ENCODE measurements around the gene SSC4D.

The SSC4D gene

GRCh38 chr7:76354516-76354915 is 55.0 kb downstream of the SSC4D start:
- DNase-seq (ENCODE audit: low read depth) = no peak

GRCh38 chr7:76353744-76354143 is 55.8 kb downstream of the SSC4D start:
- no peak for DNase-seq (ENCODE audit: low read depth)

- no peak for DNase-seq (ENCODE audit: low read depth)
These were observed 57.3 kb downstream of the SSC4D start for GRCh38 chr7:76352193-76352592.

DNA sequence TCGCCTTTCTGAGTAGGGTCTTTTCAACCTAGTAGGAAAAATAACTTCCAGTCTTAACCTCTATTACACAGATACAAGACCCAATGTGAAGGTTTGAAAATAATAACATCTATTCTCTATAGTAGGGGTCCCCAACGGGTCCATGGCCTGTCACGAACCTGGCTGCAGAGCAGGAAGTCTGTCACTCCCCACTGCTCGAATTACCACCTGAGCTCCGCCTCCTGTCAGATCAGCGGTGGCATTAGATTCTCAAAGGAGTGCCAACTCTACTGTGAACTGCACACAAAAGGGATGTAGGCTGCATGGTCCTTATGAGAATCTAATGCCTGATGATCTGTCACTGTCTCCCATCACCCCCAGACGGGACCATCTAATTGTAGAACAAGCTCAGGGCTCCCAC is 58.1 kb downstream of the SSC4D start:
- DNase-seq (ENCODE audit: low read depth) = no peak

DNA sequence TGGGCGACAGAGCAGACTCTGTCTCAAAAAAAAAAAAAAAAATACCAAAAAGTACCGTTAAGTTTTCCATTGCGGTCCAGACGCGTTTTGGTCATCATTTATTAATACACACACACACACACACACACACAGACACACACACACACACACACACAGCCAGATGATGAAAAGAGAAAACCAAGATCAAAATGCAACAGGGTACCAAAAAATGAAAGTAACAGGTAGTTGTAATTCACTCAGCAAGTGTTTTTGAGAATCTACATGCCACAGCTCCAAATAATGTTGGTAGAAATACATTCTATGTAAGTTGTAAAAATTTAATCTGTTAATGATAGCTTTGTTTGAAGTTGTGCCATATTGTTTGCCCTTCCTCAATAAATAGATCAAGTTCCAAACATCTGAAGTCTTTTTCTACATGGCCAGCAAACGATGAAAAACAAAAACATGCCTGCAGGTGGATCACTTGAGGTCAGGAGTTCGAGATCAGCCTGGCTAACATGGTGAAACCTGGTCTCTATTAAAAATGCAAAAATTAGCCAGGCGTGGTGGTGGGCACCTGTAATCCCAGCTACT is 60.1 kb downstream of the SSC4D start:
- no peak for DNase-seq (ENCODE audit: low read depth)

DNA sequence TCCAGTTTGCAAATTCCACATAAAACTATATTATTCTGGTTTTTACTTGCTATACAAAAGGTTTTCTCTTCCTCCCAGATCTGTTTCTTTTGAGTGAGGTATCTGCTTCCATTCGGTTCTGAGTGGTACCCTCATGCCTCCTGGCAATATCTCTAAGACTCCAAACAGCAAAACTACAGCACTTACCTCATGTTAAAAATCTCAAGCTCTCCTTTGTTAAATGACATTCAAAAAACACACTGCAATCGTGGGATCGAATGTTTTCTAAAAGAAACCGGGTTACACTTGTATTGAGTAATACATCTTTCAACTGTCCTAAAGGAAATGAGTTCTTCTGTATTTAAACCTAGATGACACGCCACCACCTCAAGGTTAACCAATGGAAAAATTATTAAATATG is 61.8 kb downstream of the SSC4D start:
- DNase-seq (ENCODE audit: low read depth) = no peak

DNA sequence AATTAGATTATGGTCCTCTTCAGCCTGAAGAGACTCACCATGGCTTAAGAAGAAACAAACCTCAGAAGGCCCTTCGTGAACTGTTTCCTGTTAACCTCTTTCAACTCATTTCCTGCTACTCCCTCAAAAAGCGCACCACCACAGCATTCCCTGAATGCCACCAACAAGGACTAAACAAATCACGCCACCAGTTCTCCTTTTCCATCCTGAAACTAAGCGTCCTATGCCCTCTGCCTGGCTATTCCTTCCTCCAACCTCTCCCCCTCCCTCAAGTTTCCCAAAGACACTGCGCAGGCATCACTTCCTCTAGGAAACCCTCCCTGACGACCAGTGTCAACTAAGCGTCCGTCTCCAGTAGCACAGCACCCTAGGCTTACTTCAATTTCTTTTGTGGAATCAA is 62.7 kb downstream of the SSC4D start:
- no peak for DNase-seq (ENCODE audit: low read depth)

GRCh38 chr7:76346097-76346496 is 63.4 kb downstream of the SSC4D start:
- DNase-seq (ENCODE audit: low read depth) = no peak

GRCh38 chr7:76343931-76344321 is 65.6 kb downstream of the SSC4D start:
- no peak for DNase-seq (ENCODE audit: low read depth)

DNA sequence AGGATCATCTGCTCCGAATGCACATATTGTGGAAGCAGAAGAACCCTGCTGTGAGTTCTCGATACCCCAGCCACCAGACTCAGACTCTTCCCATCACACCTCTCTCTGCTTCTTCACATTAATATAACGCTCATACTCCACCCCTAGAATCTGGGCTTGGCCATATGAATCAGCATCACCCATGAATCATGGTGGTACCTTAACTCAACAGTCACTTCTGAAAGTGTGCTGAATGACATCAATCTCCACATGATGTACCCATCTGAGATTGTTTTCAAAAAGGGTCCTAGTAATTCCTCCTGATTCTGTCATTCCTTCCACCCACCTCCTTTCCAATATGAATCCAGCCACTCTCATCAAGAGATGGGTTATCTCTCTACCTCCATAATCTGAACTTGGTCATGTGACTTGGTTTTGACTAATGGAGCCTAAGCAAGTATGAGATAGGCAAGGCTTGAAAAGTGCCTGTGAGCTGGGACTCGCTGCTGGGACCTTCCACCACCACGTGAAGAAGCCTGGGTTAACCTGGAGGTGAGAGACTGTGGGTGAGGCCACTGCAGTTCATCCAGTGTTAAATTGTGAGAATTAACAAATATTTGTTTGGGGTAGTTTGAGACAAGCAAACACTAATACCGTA is 66.1 kb downstream of the SSC4D start:
- no peak for DNase-seq (ENCODE audit: low read depth)

DNA sequence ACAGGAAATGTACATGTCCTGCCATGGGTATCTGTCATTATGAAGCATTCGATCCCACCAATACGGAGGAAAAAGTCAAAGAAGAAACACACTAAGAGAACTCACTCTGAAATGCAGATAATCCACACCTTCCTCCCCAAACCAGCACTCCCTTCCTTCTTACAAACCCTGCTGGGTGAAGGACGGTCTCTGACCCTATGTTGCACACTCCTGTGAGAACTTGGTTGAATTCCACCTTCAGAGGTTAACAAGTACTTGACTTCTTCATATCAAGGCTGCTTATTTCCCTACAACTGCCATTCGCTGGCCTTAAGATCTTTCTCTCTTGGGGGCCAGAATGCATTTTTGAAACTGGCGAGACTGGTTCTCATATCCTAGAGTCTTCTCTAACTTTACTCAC is 67.3 kb downstream of the SSC4D start:
- DNase-seq (ENCODE audit: low read depth) = no peak

- no peak for DNase-seq (ENCODE audit: low read depth)
These were observed 68.8 kb downstream of the SSC4D start for GRCh38 chr7:76340617-76341131.
